ENCODE results near the gene REL. TPM values are rescaled to one million over a fixed set of nuclear protein-coding genes. Genes with fewer than 3 reads are reported as not detected.

The REL gene
- polyA plus RNA-seq, 1 experiment, result 3.3 TPM

DNA sequence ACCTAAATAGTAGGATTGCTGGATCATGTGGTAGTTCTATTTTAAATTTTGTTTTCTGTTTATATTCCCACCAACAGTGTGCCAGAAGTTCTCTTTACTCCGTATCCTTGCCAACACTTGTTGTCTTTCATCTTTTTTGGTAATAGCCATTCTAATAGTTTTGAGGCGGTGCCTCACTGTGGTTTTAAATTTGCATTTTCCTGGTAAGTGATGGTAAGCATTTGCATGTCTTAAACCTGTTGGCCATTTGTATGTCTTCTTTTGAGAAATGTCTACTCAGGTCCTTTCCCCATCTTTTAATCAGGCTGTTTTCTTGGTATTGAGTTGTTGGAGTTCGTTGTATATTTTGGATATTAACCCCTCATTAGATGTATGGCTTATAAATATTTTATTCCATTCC lies 51.6 kb downstream of the REL start:
- Histone ChIP-seq H3K4me3 (ENCODE audit: low read depth, low read length) (no peak overlapping the region), H3K27ac (ENCODE audit: low read depth, low read length) (no peak overlapping the region), H3K9me3 (ENCODE audit: control insufficient read depth, insufficient read depth, low read length) (no peaks in the 10 kb centered on the region), H3K27me3 (ENCODE audit: control insufficient read depth, insufficient read depth, low read length) (no peaks in the 10 kb centered on the region)
- TF ChIP-seq CTCF (IDR thresholded peaks at IDR 0.05; ENCODE audit: low read depth, low read length), result no peak
- DNase-seq (ENCODE audit: low read depth, low spot score), result no peak
- CTCF ChIA-PET, result no interaction called here
- POLR2A ChIA-PET, result no interaction called here

DNA sequence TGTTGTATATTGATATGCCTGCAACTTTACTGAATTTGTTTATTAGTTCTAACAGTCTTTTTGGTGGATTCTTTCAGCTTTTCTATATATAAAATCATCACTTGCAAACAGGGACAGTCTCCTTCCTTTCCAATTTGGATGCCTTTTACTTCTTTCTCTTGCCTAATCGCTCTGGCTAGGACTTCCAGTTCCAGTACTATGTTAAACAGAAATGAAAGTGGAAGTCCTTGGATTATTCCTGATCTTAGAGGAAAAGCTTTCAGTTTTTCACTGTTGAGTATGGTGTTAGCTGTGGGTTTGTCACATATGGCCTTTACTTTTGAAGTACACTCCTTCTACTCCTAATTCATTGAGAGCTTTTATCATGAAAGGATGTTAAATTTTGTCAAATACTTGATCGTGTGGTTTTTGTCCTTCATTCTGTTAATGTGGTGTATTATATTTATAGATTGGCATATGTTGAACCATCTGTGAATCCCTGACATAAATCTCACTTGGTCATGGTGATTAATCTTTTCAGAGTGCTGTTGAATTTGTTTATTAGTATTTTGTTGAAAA lies 52.9 kb downstream of the REL start:
- DNase-seq (ENCODE audit: low read depth, low spot score), result no peak
- CTCF ChIA-PET, result interaction anchor here (0.6 to 1.0 kb wide), 2 partner anchors 34 to 1522 kb away, joined by 3 read pairs; no protein-coding TSS in a partner anchor

GRCh38 chr2:60936757-60937156 lies 55.4 kb downstream of the REL start:
- Histone ChIP-seq H3K27ac (ENCODE audit: low read depth, low read length) (no peak overlapping the region), H3K27me3 (ENCODE audit: control insufficient read depth, insufficient read depth, low read length) (no peaks in the 10 kb centered on the region), H3K9me3 (ENCODE audit: control insufficient read depth, insufficient read depth, low read length) (no peaks in the 10 kb centered on the region), H3K4me3 (ENCODE audit: low read depth, low read length) (no peak overlapping the region)
- no peak for TF ChIP-seq CTCF (IDR thresholded peaks at IDR 0.05; ENCODE audit: low read depth, low read length)
- ChIA-PET CTCF (no interaction called here), POLR2A (no interaction called here)
- no peak for DNase-seq (ENCODE audit: low read depth, low spot score)

More for the DNA sequence above, 52.9 kb downstream of the REL start:
- H3K4me3 ChIP-seq (ENCODE audit: low read depth, low read length), result no peak overlapping the region
- no peak overlapping the region for H3K27ac ChIP-seq (ENCODE audit: low read depth, low read length)
- POLR2A ChIA-PET, result no interaction called here
- no peaks in the 10 kb centered on the region for H3K9me3 ChIP-seq (ENCODE audit: control insufficient read depth, insufficient read depth, low read length)
- TF ChIP-seq CTCF (IDR thresholded peaks at IDR 0.05; ENCODE audit: low read depth, low read length), result no peak
- no peaks in the 10 kb centered on the region for H3K27me3 ChIP-seq (ENCODE audit: control insufficient read depth, insufficient read depth, low read length)

- TF ChIP-seq CTCF (IDR thresholded peaks at IDR 0.05; ENCODE audit: low read depth, low read length), result no peak
- POLR2A ChIA-PET, result no interaction called here
- CTCF ChIA-PET, result no interaction called here
- H3K27ac ChIP-seq (ENCODE audit: low read depth, low read length), result no peak overlapping the region
- no peaks in the 10 kb centered on the region for H3K9me3 ChIP-seq (ENCODE audit: control insufficient read depth, insufficient read depth, low read length)
- H3K4me3 ChIP-seq (ENCODE audit: low read depth, low read length), result no peak overlapping the region
- H3K27me3 ChIP-seq (ENCODE audit: control insufficient read depth, insufficient read depth, low read length), result no peaks in the 10 kb centered on the region
- no peak for DNase-seq (ENCODE audit: low read depth, low spot score)
These were observed 56.9 kb downstream of the REL start for GRCh38 chr2:60938301-60938700.

DNA sequence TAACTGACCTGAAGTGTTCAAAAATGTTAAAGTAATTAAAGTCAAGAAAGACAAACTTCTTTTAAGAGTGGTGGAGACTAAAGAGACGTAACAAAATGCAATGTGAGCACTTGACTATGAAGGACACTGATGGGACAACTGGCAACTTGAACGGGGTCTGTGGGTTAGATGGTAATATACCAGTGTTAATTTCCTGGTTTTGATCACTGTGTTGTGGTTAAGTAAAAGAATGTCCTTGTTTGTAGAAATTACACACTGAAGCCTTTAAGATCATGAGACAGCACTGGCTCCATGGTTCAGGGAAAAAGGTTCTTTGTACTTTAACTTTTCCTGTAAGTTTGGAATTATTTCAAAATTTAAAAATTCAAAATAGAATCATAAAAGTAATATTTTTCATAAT lies 58.2 kb downstream of the REL start:
- Histone ChIP-seq H3K9me3 (ENCODE audit: control insufficient read depth, insufficient read depth, low read length) (no peaks in the 10 kb centered on the region), H3K4me3 (ENCODE audit: low read depth, low read length) (no peak overlapping the region), H3K27ac (ENCODE audit: low read depth, low read length) (no peak overlapping the region), H3K27me3 (ENCODE audit: control insufficient read depth, insufficient read depth, low read length) (no peaks in the 10 kb centered on the region)
- DNase-seq (ENCODE audit: low read depth, low spot score), result no peak
- no peak for TF ChIP-seq CTCF (IDR thresholded peaks at IDR 0.05; ENCODE audit: low read depth, low read length)
- ChIA-PET CTCF (no interaction called here), POLR2A (no interaction called here)
